NCI-H526 treated with DMSO at 0.1 percent for 48 hours (cell line): Measurements from ENCODE around the gene AGAP1.
A peak's percentile ranks its signal among the peaks of the same experiment; 100 is the strongest.

Experiments
- DNase-seq: peaks from one replicate; lab custom pipeline; 2025; lab: John Stamatoyannopoulos, UW

AGAP1 gene

DNA sequence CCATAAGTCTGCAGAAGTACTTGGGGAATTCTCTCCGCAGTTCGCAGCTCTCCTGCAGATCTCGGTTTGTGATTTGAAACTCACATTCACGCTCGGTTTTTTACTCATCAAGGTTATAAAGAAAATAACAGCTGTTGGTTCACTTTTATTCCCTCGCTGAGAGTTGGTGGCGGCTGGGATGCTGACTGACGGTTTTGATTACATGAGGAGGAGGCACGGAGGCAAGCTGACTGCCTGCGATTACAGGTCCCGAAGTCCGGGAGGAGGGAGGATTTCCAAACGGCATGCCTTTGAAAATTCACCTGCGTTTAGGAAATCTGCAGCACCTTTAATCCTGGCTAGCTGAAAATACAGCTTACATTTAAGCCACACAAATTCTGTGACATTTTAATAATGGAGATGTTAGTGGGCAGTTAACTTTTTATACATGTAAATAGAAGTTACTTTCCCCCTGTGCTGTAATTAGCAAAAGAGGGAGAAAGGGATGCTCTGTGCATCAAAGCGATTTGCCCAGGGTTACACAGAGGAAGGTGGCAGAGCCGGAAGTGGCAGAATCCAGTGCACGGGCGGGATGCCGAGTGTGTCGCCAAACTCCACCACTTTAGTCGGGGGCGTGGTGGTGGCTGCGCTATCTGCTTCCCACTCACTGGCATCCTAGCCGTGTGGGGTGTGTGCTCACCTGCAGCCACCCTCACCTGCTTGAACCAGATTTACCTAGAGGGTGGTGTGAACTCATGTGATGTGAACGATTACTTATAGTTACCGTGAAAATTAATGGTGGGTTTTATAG, 14.7 kb downstream of the AGAP1 start:
- DNase-seq = peak; percentile 16

DNA sequence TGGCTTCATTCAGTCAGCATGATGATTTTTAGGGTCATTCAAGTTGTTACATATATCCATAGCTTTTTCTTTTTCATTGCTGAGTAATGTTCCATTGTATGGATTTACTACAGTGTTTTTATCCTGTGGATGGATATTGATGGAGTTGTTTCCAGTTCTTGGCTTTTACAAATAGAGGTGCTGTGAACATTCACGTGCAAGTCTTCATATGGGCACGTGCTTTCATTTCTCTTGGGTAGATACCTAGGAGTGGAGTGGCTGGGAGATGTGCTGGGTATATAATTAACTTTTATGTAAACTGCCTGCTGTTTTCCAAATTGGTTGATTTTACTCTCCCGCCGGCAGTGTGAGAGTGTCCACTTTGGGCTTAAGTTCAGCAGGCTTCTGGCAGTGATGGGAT, 16.5 kb downstream of the AGAP1 start:
- DNase-seq = peak; percentile 31

- DNase-seq = peak; percentile 89
These were observed 17.4 kb downstream of the AGAP1 start for GRCh38 chr2:235511187-235511661.

- no peak for DNase-seq
These were observed 18.2 kb downstream of the AGAP1 start for GRCh38 chr2:235511751-235512698.

DNA sequence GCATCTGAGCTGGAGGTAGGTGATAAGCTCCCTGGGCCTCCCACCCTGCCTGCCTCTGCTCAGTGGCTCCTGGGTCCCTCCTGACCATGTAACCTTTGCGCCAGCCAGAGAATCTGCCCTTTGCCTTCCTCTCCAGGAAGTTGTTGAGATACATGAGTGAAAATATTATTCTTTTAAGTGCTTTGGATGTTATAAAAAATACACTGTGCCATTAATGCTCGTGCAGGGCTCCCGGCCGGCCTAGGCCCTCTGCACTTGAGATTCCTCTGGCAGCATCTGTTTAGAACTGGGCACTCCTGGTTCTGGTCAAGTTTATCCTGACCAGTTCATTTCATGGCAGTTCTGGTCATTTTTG, 18.8 kb downstream of the AGAP1 start:
- DNase-seq = no peak

DNA sequence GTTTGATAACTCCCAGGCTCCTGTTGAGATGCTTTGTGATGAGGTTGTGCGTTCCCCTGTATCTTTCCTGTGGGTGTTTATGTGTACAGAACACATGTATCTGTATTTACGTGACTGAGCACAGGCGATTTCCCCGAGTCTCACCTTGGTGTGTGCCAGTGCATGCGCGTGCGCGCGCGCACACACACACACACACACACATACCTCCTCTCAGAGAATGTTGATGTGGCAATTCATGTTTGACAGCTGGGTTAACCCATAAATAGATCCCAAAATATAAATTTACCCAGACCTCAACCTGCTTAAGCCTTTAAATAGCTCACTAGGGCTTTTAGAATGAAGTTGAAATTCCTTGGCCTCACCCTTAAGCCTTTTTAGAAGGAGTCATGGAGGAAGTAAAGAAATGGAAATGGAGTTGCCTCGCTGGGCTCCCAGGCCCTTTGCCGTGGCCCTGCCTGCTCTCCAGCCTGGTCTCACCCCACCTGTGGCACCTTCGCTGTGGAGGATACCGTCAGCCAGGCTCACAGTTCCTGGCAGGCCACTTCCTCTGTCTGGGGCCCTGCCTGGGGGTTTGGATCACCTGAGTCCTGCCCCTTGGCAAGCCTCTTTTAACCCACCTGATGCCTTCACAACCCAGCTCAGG, 20.3 kb downstream of the AGAP1 start:
- no peak for DNase-seq

GRCh38 chr2:235514627-235515363, 21.0 kb downstream of the AGAP1 start:
- no peak for DNase-seq

DNA sequence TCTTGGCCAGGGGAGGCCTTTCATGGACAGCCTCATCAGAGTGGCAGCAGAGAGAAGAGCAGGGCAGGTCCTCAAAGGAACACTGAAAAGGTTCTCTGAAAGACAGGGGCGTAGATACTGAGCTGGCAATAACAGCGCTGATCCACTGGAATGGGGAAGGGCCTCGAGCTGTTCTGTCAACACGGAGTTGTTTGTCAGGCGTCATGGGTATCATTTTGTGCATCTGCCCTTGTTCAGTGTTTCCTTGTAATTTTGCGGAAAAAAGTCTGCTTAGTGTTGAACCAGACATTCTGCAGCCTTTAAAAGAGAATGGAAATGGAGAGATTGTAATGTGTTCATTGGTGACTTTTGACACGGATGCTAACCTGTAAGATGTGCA, 21.5 kb downstream of the AGAP1 start:
- no peak for DNase-seq

- no peak for DNase-seq
These were observed 22.0 kb downstream of the AGAP1 start for GRCh38 chr2:235515821-235516220.

DNA sequence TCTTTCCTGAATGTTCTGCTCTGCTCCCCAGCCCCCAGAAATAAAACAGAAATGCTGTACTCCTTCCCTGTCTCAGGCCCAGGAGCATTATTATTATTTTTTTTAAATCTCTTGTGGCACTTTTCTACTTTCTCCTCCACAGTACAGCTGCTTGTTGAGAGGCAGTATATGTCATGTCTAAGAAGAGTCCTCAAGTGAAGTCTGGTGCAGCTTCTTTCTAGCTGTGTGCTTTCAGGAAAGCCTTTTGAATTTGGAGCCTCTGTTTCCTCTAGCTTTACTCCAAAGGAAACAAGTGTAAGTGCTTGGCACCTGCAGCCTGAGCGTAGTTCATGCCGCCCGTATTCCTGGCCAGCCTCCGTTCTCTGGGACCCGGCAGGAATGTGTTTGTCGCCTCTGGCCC, 22.4 kb downstream of the AGAP1 start:
- DNase-seq = no peak

DNA sequence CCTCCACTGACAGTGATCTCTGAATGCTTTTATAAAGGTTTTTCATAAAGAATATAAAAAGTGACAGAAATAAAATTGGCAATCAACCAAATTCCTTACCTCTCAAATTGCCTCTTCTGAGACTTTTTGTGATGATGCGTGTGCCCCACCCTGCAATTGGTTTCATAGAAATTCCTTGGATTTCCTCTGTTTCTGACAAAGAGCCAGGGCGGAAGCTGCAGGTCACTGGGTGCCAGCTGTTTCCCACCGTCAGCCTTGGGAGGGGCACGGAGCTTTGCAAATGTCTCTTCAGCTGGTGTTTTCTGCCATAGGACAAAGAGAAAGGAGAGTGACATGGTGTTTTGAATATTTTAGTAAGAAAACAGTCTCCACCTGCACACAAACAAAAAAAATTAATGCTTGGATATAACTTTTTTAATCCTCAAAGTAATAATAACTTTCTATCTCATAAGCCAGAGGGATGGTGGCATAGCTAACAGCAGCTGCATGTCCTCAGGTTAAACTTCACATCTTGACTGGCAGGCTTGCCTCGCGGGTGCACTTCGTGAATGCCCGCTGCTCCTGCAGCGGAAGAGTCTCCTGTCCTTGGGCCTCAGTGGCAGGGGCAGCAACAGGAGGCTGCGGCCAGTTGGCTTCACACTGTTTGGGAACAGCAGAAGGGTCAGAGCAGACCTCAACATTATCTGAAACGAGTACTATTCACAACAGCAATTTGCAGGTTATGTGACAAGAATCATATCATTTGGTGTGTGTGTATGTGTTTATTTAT, 24.7 kb downstream of the AGAP1 start:
- no peak for DNase-seq

GRCh38 chr2:235520787-235521186, 26.9 kb downstream of the AGAP1 start:
- no peak for DNase-seq

- no peak for DNase-seq
These were observed 28.0 kb downstream of the AGAP1 start for GRCh38 chr2:235521844-235522243.

DNA sequence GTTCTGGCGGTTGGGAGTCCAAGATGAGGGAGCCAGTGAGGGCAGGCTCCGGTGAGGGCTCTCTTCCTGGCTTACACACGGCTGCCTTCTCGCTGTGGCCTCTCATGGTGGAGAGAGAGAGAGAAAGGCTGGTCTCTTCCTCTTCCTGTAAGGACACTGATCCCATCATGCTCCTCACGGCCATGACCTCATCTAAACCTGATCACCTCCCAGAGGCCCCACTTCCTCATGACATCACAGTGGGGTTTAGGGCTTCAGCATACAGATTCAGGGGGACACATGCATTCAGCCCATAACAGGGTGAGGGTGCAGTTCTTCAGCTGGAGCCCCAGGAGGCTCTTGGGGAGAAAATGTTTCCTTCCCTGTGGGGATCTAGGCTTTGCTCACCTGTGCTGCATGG, 29.2 kb downstream of the AGAP1 start:
- no peak for DNase-seq

GRCh38 chr2:235523486-235524150, 29.8 kb downstream of the AGAP1 start:
- DNase-seq = no peak

DNA sequence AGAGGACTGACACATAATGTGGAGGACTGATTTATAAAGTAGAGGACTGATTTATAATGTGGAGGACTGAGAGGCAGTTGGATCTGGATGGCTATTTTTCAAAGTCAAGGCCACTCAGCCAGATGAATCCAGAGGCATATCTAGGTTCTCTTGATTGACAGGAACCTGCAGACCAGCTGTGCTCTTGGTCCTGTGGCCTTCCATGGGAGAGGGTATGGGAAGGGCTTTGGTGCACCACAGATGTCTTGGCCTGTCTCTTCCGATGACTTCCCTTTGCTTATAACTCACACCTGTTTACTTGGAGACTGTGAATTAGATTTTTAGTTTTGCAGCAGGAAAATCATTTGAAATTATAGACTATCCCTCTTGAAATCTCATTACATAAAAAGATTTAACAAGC, 32.3 kb downstream of the AGAP1 start:
- no peak for DNase-seq

GRCh38 chr2:235527806-235528469, 34.1 kb downstream of the AGAP1 start:
- no peak for DNase-seq

DNA sequence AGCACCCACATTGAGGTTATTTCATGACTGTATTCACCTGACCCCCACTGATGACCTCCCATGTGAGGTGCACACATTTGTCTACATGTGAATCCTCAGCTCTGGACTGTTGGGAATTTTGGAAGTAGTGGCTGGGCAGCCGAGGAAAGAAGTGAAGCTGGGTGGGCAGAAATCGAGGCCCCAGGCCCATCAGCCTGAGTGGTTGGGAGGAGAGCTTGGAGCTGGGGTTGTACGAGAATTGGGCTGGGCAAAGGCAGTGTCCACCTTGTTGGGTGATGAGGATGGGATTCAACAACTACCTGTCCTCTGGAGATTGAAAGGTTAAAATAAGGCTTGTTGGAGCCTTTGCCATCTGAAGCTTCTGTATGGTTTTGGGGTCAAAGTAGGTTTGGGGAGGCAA, 35.8 kb downstream of the AGAP1 start:
- no peak for DNase-seq

DNA sequence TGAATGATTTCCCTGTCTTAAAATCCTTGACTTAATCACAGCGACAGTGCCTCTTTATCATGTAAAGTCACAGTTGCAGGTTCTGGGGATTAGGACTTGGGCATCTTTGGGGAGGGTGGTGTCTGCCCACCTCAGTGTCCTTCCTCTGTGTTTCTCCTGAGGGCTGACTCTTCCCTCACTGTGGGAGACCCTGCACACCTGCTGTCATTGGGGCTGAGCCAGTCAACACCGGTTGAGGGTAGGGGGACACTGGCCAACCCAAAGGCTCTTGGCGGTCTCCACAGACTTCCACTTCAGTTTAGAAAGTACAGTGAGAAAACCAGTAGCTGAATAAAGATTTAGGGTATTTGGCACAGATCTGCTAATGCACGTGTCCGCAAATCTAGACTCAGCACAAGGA, 36.9 kb downstream of the AGAP1 start:
- no peak for DNase-seq

DNA sequence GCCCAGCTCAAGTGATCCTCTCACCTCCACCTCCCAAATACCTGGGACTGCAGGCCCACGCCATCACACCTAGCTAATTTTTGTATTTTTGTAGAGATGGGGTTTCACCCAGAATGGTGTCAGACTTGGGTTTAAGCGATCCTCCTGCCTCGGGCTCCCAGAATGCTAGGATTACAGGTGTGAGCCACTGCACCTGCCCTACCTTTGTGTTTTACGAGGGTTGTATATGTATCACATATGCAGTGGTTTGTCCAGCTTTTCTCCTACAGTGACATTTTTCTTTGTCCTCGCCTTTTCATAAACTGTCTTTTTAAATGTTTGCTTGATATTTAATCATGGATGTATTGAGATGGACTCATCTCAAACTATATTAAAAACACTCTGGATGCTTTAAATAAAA, 38.5 kb downstream of the AGAP1 start:
- DNase-seq = peak; percentile 21
